Brain microvascular endothelial cell (primary cell): ENCODE measurements around the gene RAB27A.

Source experiments
- DNase-seq: peaks from one replicate; pipeline ENCODE4 v3.0.0-alpha.2; 2020
- H3K27ac ChIP-seq: fragments of 250-450 bp; sonication (Bioruptor Pico); 2 replicates; pipeline ENCODE4 v1.5.1; 2020; ENCODE audit warnings: mild to moderate bottlenecking, moderate library complexity
- H3K27me3 ChIP-seq: fragments of 250-450 bp; sonication (Bioruptor Pico); replicated peaks from 2 replicates; pipeline ENCODE4 v1.5.1; 2020; ENCODE audit warnings: mild to moderate bottlenecking
- H3K36me3 ChIP-seq: fragments of 250-450 bp; sonication (Bioruptor Pico); replicated peaks from 2 replicates; pipeline ENCODE4 v1.5.1; 2020; ENCODE audit warnings: mild to moderate bottlenecking
- H3K4me3 ChIP-seq: 2 replicates; pipeline ENCODE4 v1.5.1; 2011; ENCODE audit warnings: low read depth, mild to moderate bottlenecking, control low read depth, low read length, moderate library complexity
- in situ Hi-C: cut with HindIII; loops from 2 replicates; pipeline ENCODE4 v1.10.0; 2017; ENCODE audit warnings: low sequenced_read_pairs, low pct_ligation_motif_present
- TF ChIP-seq, protein P1 (sequence below): IDR thresholded peaks from 2 replicates; pipeline ENCODE4 v1.5.1; 2011; ENCODE audit warnings: low read depth, mild to moderate bottlenecking, moderate library complexity, low read length, control low read depth, inconsistent platforms; ENCODE audit errors: missing control alignments

The RAB27A gene

DNA sequence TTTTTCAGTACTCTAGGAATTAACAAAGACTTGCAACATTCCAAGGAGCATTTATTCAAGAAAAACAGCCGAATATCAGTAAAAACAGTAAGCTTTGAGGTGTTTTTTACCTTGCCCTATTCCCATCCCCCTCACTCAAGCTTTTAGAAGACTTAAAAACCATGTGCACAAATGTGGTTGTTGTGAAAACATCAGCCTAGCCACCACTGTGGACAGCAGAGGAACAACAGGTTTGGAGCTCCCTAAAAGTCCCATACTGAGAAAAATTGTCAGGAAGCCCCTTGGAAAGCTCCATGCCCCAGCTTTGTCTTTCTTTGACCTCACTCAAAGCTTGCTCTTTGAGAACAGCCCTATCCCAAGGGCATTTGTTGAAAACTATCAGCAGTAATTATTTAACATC, 58.2 kb downstream of the RAB27A start:
- TF ChIP-seq, protein P1, sequence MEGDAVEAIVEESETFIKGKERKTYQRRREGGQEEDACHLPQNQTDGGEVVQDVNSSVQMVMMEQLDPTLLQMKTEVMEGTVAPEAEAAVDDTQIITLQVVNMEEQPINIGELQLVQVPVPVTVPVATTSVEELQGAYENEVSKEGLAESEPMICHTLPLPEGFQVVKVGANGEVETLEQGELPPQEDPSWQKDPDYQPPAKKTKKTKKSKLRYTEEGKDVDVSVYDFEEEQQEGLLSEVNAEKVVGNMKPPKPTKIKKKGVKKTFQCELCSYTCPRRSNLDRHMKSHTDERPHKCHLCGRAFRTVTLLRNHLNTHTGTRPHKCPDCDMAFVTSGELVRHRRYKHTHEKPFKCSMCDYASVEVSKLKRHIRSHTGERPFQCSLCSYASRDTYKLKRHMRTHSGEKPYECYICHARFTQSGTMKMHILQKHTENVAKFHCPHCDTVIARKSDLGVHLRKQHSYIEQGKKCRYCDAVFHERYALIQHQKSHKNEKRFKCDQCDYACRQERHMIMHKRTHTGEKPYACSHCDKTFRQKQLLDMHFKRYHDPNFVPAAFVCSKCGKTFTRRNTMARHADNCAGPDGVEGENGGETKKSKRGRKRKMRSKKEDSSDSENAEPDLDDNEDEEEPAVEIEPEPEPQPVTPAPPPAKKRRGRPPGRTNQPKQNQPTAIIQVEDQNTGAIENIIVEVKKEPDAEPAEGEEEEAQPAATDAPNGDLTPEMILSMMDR = no peak
- H3K27me3 ChIP-seq = no peaks in the 10 kb centered on the region
- H3K36me3 ChIP-seq = no peaks in the 10 kb centered on the region
- no peak overlapping the region for H3K27ac ChIP-seq
- no peak for DNase-seq
- in situ Hi-C loops = no loop called here
- no peak overlapping the region for H3K4me3 ChIP-seq

DNA sequence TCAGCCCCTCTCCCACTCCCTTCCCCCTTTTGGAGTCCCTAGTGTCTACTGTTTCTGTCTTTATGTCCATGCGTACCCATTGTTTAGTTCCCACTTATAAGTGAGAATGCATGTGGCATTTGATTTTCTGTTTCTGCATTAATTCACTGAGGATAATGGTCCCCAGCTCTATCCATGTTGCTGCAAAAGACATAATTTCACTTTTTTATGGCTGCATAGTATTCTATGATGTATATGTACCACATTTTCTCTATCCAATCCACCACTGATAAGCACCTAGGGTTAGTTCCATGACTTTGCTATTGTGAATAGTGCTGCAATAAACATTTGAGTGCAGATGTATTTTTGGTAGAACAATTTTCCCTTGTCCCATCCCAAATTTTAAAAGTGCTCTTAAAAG, 58.7 kb downstream of the RAB27A start:
- no peaks in the 10 kb centered on the region for H3K36me3 ChIP-seq
- no peak for DNase-seq
- no peaks in the 10 kb centered on the region for H3K27me3 ChIP-seq
- TF ChIP-seq, protein P1 = no peak
- in situ Hi-C loops = no loop called here
- no peak overlapping the region for H3K4me3 ChIP-seq
- no peak overlapping the region for H3K27ac ChIP-seq

DNA sequence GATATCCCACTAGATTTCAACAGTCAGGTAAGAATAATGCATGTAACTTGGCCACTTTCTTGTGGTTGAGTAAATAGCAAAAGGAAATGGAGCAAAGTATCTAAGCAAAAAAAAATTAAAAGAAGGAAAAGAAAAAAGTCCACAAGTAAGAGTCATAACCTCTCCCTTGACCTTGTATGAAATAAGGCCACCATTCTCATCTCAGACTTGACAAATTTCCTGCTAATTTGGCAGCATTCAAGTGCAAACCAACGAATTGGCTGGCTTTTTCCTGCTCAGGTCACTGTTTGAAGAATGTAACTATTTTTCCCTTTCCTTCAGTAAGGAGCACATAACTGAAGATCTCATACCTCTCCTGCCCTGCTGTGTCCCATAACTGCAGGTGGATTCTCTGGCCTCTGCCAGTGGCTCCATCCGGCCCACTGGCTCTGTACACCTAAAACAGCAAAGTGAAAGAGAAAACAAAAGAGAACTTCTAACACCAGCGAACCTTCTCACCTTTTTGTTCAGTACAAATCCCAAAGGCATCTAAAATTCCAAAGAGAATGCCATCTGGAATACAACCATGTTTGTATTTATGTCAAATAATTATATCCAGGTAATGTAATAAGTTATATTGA, 59.5 kb downstream of the RAB27A start:
- in situ Hi-C loops = no loop called here
- TF ChIP-seq, protein P1 = no peak
- Histone ChIP-seq H3K36me3 (peaks cover 2% of the 10 kb centered on the region), H3K27me3 (no peaks in the 10 kb centered on the region), H3K4me3 (no peak overlapping the region), H3K27ac (no peak overlapping the region)
- DNase-seq = no peak

DNA sequence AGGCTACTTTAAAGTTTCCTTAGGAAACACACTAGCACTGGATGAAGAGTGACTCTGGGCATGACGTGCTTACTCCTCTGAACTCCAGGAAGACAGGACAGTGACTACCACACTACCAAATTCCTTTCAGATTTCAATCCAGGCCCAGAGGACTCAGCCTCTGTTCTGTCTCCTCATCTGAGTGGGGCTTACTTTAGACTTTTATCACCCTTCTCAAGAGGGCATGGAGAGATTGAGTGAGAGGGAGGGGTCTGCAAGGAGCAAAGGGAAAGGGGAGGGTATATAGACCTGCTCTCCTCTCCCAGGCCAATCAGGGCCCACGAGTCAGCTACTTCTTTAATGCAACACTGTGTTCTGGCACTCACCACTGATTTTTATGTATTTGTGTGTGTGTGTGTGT, 63.5 kb downstream of the RAB27A start:
- H3K4me3 ChIP-seq = no peak overlapping the region
- H3K27ac ChIP-seq = no peak overlapping the region
- H3K27me3 ChIP-seq = no peaks in the 10 kb centered on the region
- H3K36me3 ChIP-seq = peaks cover 2% of the 10 kb centered on the region
- in situ Hi-C loops = no loop called here
- TF ChIP-seq, protein P1 = no peak
- DNase-seq = no peak

DNA sequence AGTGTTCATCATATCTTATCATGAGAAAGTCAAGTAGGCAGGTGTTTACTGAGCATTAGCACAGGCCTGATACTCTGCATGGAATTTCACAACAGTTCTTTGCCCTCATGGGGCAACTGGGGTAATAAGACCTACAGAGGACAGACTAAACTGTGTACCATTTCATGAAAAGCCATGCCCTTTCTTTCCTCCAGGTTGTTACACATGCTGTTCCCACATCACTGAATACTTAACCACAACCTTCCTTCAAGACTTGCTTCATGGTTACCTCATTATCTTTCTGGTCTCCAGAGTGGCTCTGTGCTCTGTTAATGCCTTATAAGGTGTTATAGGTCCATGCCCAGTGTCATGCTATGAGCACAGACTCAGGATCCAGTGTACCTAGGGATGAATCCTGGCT, 64.7 kb downstream of the RAB27A start:
- TF ChIP-seq, protein P1 = no peak
- H3K36me3 ChIP-seq = peaks cover 2% of the 10 kb centered on the region
- in situ Hi-C loops = no loop called here
- H3K27me3 ChIP-seq = no peaks in the 10 kb centered on the region
- no peak overlapping the region for H3K4me3 ChIP-seq
- DNase-seq = no peak
- no peak overlapping the region for H3K27ac ChIP-seq

DNA sequence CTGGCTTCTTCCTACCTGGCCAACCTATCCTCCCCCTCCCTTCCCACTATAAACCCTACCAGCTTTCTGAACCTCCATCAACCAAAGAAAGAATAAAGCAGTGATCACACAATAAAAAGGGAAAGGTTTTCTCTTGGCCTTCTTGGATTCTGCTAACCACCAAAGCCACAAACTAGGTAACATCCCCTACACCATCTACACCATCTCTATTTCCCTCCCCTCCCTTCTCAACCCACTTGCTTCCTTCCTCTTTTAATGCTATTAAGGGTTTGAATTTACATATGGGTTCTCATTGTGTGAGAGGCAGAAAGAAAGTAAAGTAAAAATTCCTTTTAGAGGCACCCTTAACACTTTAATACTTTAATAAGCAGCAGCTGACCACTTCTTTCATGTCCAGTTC, 67.0 kb downstream of the RAB27A start:
- Histone ChIP-seq H3K4me3 (no peak overlapping the region), H3K27me3 (no peaks in the 10 kb centered on the region), H3K36me3 (peaks cover 2% of the 10 kb centered on the region), H3K27ac (no peak overlapping the region)
- TF ChIP-seq, protein P1 = no peak
- in situ Hi-C loops = no loop called here
- no peak for DNase-seq
